KOPT-K1 (cell line): Measurements from ENCODE around the gene PRKAR2A.
A peak's percentile ranks its signal among the peaks of the same experiment; 100 is the strongest.
"Not testable (repeated sequence)": the region's sequence is repeated elsewhere in the genome, so short reads cannot be mapped to it uniquely, and the experiment has no call there.

Source experiments
- H3K27ac ChIP-seq: fragments of 200-600 bp; sonication (generic); 2 replicates; pipeline ENCODE4 v1.5.1; 2016; ENCODE audit warnings: antibody characterized with exemption, mild to moderate bottlenecking, low read depth, low read length; ENCODE audit not compliant: poor library complexity, severe bottlenecking
- H3K36me3 ChIP-seq: fragments of 200-600 bp; sonication (generic); 2 replicates; pipeline ENCODE4 v1.5.1; 2017; ENCODE audit warnings: antibody characterized with exemption, mild to moderate bottlenecking, low read length, moderate library complexity; ENCODE audit not compliant: insufficient read depth
- H3K9me3 ChIP-seq: fragments of 200-600 bp; sonication (generic); 2 replicates; pipeline ENCODE4 v1.5.1; 2017; ENCODE audit warnings: antibody characterized with exemption, low read length, mild to moderate bottlenecking; ENCODE audit not compliant: insufficient read depth, poor library complexity, severe bottlenecking

The PRKAR2A gene

DNA sequence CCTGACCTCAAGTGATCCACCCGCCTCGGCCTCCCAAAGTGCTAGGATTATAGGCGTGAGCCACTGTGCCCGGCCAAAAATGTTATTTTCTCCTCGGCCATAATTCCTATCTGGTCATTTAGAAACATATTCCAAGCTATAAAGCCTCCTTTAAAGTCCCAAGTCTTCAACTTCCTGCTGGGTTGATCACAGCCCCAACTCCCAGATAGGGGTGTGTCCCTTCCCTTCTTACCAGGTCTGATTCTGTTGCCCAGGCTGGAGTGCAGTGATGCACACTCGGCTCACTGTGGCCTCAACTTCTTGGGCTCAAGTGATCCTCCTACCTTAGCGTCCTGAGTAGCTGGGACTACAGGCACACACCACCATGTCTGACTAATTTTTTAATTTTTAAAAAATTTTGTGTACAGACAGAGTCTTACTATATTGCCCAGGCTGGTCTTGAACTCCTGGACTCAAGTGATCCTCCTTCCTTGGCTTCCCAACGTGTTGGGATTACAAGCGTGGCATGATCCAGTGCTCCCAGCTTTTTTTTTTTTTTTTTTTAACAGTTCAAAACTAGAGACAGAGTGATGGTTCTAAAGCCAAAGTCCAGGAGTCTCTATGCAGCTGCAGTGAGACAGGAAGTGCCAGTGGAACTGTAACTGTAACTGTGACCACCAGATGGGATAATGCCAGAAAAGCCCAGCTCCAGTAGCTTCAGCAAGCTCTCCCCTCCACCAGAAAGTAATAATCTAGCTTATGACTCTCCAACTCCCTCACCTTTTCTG, 8.2 kb upstream of the PRKAR2A start:
- Histone ChIP-seq H3K36me3 (peaks cover 36% of the 10 kb centered on the region), H3K27ac (no peak overlapping the region), H3K9me3 (no peaks in the 10 kb centered on the region)

DNA sequence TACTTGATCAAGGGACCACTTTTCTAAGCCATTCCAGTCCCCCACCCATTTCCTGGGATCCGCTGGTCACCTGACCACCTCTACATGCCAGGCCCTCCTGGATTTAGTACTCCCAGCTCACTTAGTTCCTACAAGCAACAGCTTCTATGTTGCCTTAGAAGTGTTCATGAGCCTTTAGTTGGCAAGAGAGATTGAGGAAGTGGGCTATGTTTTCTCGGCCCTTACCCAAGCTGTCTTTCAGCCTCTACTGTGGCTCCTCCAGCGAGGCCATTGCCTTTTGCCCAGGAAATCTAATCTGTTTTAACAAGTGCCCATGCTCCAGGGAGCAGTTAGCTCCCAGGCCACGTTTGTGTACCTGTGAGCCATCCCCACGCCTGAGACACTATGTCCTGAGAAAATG, 4.5 kb upstream of the PRKAR2A start:
- peaks cover 11% of the 10 kb centered on the region; the same call in 1 of the 2 replicates for H3K36me3 ChIP-seq
- H3K27ac ChIP-seq = no peak overlapping the region
- H3K9me3 ChIP-seq = no peaks in the 10 kb centered on the region

DNA sequence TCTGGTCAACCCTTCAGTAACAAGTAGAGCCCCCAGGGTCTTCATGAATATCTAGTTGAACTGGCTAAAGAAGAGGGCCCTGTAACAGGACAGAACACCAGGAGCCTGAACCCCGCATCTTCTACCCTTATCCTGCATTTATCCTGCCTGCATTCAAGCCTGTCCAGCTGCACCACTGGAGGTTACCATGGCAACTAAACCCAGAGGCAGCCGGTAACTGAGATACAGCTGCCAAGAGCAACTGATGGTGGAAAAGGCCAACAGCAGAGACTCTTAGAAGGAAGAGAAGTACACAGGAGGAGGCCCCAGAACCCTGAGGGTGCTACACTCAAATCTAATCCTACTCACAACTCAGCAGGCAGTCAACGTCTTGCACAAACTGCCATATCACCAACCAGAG, 3.7 kb upstream of the PRKAR2A start:
- Histone ChIP-seq H3K9me3 (no peaks in the 10 kb centered on the region), H3K36me3 (peaks cover 4% of the 10 kb centered on the region; the same call in 1 of the 2 replicates)

DNA sequence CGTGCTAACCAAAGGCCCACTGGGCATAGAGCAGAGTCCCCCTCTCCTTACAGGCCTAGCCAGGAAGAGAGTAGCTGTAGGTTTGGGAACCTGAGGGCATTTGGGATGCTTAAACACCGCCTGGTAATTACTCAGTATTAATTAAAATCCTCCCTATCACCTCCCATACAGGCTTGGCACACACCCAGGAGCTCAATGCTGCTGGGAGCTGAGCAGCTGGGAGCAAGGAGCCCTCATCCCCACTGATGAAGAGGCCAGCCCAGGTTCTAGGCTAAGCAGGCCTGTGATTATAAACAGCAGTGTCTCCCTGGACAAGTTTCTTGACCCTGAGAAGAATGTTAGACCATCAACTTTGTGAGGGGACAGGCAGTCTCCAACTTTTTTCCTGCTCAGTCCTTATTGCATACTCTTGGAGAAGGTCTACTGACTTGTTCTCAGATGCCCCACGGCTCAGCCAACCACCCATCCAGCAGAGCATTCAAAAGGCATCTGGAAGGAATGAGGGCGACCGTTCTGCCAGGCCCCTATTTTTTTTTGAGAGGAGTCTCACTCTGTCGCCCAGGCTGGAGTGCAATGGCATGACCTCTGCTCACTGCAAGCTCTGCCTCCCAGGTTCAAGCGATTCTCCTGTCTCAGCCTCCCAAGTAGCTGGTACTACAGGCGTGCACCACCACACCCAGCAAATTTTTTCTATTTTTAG, 1.3 kb upstream of the PRKAR2A start:
- no peaks in the 10 kb centered on the region for H3K36me3 ChIP-seq
- no peaks in the 10 kb centered on the region for H3K9me3 ChIP-seq
- no peak overlapping the region for H3K27ac ChIP-seq

More for the DNA sequence above, 3.7 kb upstream of the PRKAR2A start:
- H3K27ac ChIP-seq = no peak overlapping the region

DNA sequence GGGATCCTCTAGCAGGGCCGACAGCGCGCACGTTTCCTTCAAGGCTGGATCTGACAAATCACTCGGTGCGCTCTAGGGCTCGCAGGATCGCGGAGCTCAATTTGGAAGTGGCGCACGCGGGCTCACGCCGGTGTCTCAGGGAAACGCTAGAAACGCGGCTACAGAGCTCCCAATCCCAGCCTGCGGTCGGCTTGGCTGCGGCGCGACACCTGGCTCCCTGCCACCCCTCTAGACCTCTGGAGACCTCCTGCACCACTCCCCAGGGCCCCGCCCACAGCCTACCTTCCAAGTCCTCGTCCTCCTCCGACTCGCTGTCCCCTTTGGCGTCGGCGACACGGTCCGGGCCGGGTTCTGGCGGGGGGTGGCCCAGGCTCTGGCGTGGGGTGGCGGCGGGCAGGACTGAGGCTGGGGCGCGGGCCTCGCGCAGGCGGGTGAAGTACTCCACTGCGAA, 596 bp downstream of the PRKAR2A start:
- no peaks in the 10 kb centered on the region for H3K9me3 ChIP-seq
- H3K27ac ChIP-seq = peak overlapping the region; percentile 34
- H3K36me3 ChIP-seq = no peaks in the 10 kb centered on the region

DNA sequence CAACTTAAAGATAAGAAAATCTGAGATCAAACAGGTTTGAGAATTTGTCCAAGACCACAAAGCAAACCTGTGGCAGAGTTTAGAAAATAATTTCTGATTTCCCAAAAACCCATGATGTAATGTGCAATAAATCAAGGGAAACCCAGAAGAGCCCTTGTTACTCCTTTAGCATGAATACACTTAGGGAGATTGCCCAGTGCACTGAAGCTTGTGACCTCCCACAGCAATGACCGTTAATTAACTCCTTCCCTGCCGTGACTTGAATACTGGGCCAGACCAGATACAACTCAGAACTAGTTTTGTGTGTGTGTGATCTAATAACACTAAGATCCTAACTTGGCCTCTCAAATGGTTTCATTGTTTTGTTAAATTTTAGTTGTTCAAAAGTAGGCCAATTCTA, 2.5 kb downstream of the PRKAR2A start:
- H3K27ac ChIP-seq = no peak overlapping the region
- no peaks in the 10 kb centered on the region for H3K9me3 ChIP-seq
- no peaks in the 10 kb centered on the region for H3K36me3 ChIP-seq

DNA sequence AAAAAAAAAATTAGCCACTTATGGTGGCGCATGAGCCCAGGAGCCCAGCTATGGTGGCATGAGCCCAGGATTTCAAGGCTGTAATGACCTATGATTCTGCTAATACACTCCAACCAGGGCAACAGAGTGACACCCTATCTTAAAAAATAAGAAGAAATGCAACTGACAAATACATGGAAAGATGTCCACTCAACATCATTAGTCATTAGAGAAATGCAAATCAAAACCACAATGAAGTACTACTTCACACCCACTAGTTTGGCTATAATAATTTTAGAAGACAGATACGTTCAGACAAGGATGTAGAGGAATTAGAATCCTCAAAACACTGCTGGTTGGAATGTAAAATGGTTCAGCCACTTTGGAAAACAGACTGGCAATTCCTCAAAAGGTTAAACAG, 10.5 kb downstream of the PRKAR2A start:
- Histone ChIP-seq H3K27ac (no peak overlapping the region), H3K9me3 (no peaks in the 10 kb centered on the region), H3K36me3 (no peaks in the 10 kb centered on the region)

DNA sequence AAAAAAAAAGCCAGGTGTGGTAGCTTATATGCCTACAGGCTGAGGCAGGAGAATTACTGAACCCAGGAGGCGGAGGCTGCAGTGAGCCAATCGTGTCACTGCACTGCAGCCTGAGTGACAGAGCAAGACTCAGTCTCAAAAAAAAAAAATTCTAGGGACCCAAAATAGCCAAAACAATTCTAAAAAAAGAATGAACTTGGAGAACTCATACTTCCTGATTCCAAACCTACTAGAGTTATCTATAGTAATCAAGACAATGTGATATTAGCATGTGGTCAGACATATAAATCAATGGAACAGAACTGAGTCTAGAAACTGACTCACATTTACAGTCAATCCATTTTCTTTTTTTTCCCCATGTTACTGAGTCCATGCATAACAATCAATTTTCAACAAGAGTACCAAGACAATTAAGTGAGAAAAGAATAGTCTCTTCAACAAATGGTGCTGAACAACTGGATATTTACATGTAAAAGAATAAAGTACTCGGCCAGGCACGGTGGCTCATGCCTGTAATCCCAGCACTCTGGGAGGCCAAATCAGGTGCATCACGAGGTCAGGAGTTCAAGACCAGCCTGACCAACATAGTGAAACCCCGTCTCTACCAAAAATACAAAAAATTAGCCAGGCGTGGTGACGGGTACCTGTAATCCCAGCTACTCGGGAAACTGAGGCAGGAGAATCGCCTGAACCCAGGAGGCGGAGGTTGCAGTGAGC, 11.9 kb downstream of the PRKAR2A start:
- Histone ChIP-seq H3K27ac (no peak overlapping the region), H3K36me3 (no peaks in the 10 kb centered on the region), H3K9me3 (no peaks in the 10 kb centered on the region)

DNA sequence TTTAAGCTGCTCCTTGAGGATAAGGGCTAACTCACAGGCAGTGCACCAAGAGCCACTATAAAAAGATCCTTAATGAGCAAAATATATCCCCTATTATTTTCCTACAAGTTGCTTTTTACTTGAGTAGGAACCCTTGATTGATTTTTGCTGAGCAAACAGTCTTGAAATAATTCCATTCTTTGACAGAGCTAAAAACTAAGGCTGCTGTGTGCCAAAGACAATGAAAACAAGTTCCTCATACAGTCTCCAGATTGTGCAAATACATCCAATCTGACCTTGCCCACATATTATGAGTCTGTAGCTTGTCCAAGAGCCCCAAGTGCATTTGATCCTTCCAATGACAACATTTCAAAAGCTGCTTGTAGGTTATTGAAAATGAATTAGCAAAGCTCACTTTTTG, 15.0 kb downstream of the PRKAR2A start:
- H3K36me3 ChIP-seq = no peaks in the 10 kb centered on the region
- no peaks in the 10 kb centered on the region for H3K9me3 ChIP-seq

DNA sequence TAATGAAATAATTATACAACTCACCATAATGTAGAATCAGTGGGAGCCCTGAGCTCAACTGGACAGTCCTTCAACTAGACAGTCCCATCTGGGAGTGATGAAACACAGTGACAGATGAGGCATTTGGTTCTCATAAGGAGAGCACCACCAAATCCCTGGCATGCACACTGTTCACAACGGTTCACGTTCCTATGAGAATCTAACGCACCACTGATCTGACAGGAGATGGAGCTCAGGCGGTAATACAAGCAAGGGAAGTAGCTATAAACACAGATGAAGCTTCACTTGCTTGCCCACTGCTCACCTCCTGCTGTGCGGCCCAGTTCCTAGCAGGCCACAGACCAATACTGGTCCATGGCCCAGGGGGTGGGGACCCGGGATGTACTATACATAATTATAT, 17.0 kb downstream of the PRKAR2A start:
- H3K36me3 ChIP-seq = no peaks in the 10 kb centered on the region
- no peak overlapping the region for H3K27ac ChIP-seq
- H3K9me3 ChIP-seq = no peaks in the 10 kb centered on the region

More for the DNA sequence above, 15.0 kb downstream of the PRKAR2A start:
- no peak overlapping the region for H3K27ac ChIP-seq

DNA sequence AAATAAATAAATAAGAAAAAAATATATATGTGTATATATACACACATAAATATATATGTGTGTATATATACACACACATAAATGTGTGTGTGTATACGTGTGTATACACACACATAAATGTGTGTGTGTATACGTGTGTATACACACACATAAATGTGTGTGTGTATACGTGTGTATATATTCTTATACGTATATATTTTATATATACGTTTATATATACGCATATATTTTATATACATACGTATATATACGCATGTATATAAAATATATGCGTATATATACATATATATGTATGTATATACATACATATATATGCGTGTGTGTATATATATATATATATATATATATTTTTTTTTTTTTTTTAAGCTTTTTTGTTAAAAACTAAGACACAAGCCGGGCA, 18.1 kb downstream of the PRKAR2A start:
- H3K9me3 ChIP-seq, H3K36me3 ChIP-seq, H3K27ac ChIP-seq: not testable (repeated sequence)

DNA sequence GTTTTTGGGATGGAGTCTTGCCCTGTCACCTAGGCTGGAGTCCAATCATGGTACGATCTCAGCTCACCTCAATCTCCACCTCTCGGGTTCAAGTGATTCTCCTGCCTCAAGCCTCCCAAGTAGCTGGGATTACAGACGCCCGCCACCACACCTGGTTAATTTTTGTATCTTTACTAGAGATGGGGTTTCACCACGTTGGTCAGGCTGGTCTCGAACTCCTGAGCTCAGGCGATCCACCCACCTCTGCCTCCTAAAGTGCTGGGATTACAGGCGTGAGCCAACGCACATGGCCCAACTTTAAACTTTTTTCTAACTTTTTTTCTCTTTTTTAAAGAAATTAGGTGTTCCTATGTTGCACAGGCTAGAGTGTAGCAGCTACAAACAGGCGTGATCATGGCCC, 19.8 kb downstream of the PRKAR2A start:
- H3K27ac ChIP-seq, H3K36me3 ChIP-seq, H3K9me3 ChIP-seq: not testable (repeated sequence)

DNA sequence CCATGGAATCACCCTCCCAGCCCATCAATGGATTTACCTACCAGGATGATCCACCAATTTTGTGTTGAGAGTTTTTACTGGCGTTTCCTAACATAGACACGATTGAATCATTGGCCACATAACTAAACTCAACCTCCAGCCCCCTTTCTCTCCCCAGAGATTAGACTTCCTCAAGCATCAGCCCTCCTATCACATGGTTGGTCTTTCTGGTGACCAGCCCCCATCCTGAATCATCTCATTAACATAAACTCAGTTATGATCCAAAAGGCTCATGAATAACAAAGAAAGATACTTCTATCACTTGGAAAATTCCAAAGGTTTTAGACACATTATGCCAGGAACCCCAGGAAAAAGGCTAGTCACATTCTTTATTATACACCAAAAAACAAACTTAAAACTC, 21.2 kb downstream of the PRKAR2A start:
- no peaks in the 10 kb centered on the region for H3K36me3 ChIP-seq
- H3K27ac ChIP-seq = no peak overlapping the region
- H3K9me3 ChIP-seq = no peaks in the 10 kb centered on the region

DNA sequence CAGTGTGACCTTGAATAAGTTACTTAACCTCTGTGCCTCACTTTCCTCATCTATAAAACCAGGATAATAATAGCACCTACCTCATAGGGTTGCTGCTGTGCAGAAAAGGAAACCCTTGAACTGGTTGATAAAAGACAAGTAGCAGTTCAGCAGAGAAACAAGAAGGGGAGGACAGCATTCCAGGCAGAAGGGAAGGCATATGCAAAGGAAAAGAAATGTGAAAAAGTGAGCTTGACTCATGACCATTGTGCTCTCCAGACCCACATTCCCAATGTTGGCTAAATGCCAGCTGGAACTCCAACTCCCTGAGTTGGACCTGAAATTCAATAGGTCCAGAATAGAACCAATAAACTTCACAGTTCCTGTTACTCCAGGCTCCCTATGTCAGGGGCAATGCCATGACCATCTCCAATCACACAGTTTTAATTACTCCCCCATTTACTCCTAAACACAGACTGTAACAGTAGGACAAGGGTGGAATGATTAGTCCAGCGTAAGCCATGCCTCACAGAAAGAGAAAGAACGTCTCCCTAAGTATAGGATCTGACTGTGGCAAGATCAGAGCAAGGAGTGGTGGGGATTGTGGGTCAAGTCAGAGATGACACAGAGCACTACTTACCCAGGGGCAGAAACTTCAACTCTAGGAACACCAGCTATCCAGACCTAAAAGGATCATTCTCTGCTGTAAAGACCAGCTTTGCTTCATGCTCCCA, 26.9 kb downstream of the PRKAR2A start:
- Histone ChIP-seq H3K36me3 (no peaks in the 10 kb centered on the region), H3K27ac (no peak overlapping the region)

More for the DNA sequence above, 26.9 kb downstream of the PRKAR2A start:
- no peaks in the 10 kb centered on the region for H3K9me3 ChIP-seq
